HG03045 (cell line): Measurements from ENCODE around the gene PRDM2.

Experiments
- ATAC-seq: cut with Tn5 transposase; IDR thresholded peaks from one replicate; pipeline ENCODE4 v1.9.1; 2021; ENCODE audit warnings: mild to moderate bottlenecking, moderate library complexity; ENCODE audit not compliant: unreplicated experiment

Gene PRDM2

DNA sequence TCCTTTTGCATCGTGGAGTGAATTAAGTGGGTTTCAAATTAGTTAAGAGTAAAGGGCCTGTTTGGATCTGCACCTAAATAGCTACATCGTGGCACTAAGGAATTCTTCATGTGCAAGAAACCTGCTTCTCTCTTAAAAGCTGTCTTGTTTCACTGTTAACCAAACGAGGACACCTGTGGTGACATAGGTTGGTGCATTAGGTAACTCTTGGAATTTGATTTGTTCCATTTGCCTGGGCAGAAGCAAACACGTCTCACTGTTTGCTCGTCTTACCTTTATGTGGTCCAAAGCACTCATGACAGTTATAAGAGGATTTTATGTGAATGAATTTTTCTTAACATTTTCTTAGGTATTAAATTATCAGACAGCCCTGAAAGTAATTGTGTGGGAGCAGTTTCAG is 60.9 kb downstream of the PRDM2 start:
- no peak for ATAC-seq

- no peak for ATAC-seq
Observed at GRCh38 chr1:13761883-13762282, 61.9 kb downstream of the PRDM2 start.

DNA sequence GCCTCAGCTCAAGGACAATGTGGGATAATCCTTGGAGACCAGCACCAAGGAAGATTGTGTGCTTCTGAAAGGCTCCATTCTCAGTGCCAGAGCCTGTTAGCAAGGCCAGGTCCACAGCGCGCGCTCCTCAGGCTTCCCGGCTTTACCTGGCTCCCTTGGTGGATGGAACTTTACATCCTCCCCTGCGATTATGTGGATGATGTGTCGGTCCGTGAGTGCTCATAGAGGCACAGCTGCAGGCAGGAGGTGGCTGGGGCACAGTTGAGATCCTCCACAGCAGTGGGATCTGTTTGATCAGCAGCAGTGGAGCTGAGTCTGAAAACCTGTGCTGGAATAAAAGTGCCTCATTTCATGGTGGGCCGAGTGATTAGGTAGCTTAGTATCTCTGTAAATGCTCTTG is 62.7 kb downstream of the PRDM2 start:
- ATAC-seq = no peak

- no peak for ATAC-seq
Observed at GRCh38 chr1:13763222-13763621, 63.2 kb downstream of the PRDM2 start.

DNA sequence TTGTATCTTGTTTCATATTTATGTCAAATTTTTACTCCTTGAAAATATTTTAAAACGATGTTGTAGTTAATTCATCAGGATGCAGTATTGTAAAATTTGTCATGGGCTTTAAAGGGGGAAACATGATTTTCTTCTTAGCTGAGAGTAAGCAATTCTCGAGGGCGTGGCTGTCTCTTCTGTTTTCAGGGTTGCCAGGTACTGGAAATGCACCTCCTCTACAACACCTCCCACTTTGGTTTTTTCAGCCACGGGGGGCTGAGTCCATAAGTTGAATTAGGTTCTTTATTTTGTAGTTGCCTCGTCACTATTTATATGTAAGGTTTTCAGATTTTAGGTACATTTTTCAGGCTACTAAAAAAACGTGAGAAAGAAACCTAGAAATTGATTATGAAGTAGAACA is 64.0 kb downstream of the PRDM2 start:
- no peak for ATAC-seq

DNA sequence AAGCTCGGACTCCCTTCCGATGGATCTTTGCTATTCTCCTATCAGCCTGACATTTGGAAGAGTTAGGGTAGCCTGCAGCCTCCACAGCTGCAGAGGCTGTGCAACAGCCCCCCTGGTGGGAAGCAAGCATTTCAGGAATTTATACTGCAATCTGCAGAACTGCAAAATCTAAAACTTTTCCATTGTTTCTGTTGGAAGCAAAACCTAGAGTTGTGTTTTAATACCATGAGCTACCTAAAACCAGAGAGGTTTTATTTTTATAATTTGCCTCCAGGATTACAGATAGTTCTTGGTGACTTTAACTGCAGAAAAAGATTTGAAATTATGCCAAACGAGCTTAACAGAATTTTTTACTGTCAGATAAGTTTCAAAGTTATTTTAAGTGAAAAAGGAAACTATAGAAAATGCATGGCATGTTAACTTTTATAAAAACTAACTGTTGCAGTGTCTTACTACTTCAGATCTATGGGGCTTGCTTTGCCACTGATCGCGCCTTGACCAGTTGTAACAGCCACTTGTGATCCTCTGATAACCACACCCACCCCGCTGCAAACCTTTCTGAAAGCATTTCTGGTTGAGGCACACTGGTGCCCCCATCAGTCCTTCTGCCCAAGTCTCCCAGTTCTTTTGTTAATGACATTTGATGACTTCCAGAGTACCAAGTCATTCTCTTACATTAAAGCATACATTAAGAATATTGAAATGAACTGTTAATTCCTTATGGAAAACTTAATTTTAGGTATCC is 64.8 kb downstream of the PRDM2 start:
- no peak for ATAC-seq

GRCh38 chr1:13766592-13767564 is 66.9 kb downstream of the PRDM2 start:
- no peak for ATAC-seq

GRCh38 chr1:13769212-13769611 is 69.2 kb downstream of the PRDM2 start:
- no peak for ATAC-seq

GRCh38 chr1:13769830-13770229 is 69.8 kb downstream of the PRDM2 start:
- no peak for ATAC-seq

- no peak for ATAC-seq
Observed at GRCh38 chr1:13770743-13771142, 70.8 kb downstream of the PRDM2 start.

DNA sequence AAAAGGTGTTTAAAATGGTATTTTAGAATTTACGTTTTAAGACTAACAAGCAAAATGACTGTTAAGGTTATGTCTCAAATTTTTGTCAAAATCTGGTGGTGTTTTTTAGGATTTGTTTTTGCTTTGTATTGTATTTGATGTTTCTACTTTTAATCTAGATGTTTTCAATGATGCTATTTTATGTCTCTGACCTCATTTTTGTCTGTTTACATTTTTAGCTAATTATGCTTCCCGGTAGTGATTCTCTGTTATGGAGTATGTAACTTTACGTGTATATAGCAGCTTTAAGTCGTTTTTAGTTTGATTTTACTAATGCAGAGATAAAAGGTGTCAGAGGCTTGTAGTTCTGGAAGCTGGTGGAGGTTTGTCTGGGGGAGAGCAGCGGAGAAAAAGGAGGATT is 71.8 kb downstream of the PRDM2 start:
- ATAC-seq = no peak

- no peak for ATAC-seq
Observed at GRCh38 chr1:13772271-13772670, 72.3 kb downstream of the PRDM2 start.

DNA sequence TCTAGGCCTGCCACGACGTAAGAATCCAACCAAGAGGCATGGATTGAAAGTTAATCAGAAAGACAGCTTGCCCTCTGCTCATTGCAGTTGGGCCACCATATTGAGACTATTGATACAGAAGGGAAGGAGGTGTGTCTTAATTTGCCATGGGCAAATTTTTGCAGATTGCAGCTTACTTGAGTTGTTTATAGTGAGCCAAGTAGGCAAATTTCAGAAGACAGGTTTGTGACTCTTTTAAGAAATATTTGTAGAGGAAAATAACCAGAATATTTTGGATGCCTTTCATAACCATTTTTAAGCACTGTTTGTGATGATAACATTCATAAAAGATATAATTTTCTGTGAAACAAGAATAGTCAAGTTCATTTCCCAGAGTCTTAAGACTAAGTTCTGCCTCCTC is 74.1 kb downstream of the PRDM2 start:
- ATAC-seq = no peak

- no peak for ATAC-seq
Observed at GRCh38 chr1:13775459-13775858, 75.5 kb downstream of the PRDM2 start.

DNA sequence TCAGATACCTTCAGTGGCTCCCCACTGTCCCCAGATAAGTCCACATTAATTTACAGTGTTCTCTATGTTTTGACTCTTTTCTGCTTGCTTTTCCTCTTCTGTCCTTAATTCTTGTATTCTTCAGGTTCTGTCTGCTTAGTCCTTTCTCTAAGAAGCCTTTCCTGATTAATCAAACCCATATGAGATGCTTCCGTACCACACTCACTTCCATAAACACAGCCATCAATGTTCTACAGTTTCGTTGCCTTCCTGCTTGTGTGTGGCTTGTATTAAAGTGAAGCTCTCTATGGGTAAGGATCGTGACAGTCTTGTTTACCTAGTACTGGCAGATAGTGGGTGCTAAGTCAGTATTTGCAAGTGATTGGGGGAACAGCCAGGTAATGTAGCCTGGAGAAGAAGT is 75.9 kb downstream of the PRDM2 start:
- no peak for ATAC-seq

DNA sequence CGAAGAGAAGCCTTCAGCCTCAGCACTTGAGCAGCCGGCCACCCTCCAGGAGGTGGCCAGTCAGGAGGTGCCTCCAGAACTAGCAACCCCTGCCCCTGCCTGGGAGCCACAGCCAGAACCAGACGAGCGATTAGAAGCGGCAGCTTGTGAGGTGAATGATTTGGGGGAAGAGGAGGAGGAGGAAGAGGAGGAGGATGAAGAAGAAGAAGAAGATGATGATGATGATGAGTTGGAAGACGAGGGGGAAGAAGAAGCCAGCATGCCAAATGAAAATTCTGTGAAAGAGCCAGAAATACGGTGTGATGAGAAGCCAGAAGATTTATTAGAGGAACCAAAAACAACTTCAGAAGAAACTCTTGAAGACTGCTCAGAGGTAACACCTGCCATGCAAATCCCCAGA is 78.4 kb downstream of the PRDM2 start:
- no peak for ATAC-seq

DNA sequence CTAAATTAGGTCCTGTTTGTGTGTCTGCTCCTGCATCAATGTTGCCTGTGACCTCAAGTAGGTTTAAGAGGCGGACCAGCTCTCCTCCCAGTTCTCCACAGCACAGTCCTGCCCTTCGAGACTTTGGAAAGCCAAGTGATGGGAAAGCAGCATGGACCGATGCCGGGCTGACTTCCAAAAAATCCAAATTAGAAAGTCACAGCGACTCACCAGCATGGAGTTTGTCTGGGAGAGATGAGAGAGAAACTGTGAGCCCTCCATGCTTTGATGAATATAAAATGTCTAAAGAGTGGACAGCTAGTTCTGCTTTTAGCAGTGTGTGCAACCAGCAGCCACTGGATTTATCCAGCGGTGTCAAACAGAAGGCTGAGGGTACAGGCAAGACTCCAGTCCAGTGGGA is 79.9 kb downstream of the PRDM2 start:
- no peak for ATAC-seq

DNA sequence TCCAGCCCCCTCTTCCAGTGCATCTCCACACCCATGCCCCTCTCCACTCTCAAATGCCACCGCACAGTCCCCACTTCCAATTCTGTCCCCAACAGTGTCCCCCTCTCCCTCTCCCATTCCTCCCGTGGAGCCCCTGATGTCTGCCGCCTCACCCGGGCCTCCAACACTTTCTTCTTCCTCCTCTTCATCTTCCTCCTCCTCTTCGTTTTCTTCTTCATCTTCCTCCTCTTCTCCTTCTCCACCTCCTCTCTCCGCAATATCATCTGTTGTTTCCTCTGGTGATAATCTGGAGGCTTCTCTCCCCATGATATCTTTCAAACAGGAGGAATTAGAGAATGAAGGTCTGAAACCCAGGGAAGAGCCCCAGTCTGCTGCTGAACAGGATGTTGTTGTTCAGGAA is 80.8 kb downstream of the PRDM2 start:
- no peak for ATAC-seq

DNA sequence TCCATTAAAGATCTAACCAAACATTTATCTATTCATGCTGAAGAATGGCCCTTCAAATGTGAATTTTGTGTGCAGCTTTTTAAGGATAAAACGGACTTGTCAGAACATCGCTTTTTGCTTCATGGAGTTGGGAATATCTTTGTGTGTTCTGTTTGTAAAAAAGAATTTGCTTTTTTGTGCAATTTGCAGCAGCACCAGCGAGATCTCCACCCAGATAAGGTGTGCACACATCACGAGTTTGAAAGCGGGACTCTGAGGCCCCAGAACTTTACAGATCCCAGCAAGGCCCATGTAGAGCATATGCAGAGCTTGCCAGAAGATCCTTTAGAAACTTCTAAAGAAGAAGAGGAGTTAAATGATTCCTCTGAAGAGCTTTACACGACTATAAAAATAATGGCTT is 81.2 kb downstream of the PRDM2 start:
- ATAC-seq = no peak

DNA sequence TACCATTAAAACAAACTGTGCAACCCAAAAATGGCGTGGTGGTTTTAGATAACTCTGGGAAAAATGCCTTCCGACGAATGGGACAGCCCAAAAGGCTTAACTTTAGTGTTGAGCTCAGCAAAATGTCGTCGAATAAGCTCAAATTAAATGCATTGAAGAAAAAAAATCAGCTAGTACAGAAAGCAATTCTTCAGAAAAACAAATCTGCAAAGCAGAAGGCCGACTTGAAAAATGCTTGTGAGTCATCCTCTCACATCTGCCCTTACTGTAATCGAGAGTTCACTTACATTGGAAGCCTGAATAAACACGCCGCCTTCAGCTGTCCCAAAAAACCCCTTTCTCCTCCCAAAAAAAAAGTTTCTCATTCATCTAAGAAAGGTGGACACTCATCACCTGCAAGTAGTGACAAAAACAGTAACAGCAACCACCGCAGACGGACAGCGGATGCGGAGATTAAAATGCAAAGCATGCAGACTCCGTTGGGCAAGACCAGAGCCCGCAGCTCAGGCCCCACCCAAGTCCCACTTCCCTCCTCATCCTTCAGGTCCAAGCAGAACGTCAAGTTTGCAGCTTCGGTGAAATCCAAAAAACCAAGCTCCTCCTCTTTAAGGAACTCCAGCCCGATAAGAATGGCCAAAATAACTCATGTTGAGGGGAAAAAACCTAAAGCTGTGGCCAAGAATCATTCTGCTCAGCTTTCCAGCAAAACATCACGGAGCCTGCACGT is 82.1 kb downstream of the PRDM2 start:
- ATAC-seq = no peak

DNA sequence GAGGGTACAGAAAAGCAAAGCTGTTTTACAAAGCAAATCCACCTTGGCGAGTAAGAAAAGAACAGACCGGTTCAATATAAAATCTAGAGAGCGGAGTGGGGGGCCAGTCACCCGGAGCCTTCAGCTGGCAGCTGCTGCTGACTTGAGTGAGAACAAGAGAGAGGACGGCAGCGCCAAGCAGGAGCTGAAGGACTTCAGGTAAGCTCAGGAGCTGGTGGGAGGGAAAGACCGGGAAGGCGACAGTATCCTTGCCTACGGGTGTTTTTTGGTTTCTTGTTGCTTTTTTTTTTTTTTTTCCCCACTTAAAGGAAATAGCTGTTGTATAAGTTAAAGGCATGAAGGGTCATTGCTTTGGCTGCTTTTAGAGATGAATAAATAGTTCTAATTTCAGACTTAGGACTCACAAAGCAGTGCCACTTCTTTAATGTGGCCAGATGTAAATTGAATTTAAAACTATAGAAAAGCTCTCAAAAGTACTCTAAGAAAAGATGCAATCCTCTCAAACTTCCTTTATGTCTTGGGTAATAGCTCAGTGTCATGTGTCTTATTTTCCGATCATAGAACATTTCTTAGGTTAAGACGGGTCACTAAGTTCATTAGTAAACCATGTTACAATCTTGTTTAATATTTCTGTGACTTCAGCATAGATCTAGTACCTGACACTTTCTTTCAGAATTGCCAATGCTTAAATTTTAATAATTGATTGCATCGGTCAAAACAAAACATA is 82.8 kb downstream of the PRDM2 start:
- no peak for ATAC-seq
